ENCODE results near the gene CLSTN2.

The CLSTN2 gene

DNA sequence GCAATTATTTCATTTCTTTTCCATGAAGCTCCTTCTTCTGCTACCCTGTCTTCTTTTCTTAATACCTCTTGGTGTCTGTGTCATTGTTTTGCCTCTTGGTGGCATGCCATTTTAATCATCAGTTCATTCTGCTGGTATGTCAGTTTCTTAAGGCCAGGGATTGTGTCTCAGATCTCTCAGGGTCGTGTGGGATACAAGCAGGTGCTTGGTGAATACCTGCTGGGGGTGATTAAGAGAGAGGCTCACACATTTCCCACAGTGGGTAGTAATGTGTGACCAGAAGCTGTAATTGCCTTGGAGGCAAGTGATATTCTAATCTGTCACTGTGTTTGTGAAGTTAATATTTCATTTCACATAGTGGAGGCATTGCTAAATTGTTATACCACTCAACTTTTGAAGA lies 381.5 kb downstream of the CLSTN2 start:
- DNase-seq (ENCODE audit: insufficient read length, low spot score) (no peak), FAIRE-seq (no peak)

DNA sequence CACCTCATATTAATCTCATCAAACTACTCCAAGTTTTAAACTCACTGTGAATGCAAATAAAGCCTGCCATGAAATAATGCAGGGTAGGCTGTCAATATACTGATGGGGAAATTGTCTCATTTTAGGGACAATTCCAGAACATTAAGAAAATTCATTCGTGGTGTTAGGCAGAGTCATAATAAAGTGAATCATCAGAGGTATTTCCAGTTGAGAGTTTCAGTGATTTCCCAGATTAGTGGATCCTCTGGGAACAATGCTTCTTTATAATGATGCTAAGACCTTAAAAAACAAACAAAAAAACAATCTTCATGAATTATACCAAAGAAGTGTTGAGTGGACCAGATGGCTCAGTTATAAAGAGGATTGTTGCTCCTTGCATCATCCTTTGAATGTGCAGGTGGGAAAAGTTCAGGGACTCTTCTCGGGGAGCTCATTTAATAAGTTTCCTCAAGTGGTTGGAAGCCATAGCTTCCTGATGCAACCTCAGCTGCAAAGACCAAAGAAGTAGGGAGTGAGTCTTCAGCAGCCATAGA lies 381.9 kb downstream of the CLSTN2 start:
- no peak for FAIRE-seq
- no peak for DNase-seq (ENCODE audit: insufficient read length, low spot score)

DNA sequence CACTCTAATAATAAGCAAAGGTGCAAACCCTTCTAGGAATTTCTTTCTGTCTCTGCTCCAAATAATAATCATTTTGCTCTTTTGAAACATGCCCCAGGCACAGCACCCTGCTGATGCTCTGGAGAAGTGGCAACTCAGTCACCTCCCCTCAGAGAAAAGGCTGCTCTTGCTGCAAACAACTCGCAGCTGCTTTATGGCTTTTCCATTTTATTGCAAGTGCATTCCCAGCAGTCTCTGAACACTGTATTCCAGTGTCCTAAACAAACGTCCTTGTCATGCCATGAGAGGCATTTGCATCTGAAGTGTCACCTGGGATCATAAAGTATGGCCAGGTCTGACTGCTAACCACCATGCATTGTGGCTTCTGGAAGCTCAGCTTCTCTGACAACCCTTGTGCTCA lies 384.8 kb downstream of the CLSTN2 start:
- no peak for FAIRE-seq

DNA sequence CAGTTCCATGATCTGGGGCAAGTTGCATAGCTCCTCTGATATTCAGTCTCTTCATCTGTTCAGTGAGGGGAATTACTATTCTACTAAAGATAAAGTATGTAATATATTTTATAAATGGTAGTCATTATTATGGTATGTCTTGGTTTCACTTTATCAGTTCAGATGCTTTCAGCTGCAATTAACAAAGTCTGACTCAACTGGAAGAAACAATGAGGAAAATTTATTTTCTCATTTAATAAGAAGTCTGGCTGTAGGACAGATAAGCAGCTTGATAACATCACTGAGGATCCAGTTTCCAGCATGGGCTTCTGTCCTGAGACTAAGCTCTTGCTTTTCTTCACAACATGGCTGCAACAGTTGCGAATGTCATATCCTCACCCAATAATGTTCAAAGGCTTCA lies 388.6 kb downstream of the CLSTN2 start:
- no peak for FAIRE-seq

More for the DNA sequence above, 384.8 kb downstream of the CLSTN2 start:
- DNase-seq (ENCODE audit: insufficient read length, low spot score) = no peak

DNA sequence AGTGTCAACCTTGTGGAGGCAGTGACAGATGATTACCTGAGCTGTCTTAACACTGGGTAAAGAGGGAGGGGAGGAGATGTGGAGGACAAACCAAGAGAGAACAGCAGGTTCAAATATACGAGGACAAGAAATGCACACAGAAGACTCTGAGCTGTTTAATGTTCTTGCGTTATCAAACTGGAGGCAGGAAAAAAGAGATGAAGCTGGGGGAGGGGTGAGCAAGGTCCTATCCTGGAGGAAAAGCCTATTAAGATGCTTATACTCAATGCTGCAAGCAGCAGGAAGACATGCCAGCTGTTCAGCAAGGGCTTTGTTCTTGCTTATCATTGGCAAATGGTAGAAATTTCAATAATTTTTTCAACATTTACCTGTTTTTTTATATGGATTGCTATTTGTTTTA lies 397.1 kb downstream of the CLSTN2 start:
- FAIRE-seq (no peak), DNase-seq (ENCODE audit: insufficient read length, low spot score) (no peak)

More for the DNA sequence above, 388.6 kb downstream of the CLSTN2 start:
- no peak for DNase-seq (ENCODE audit: insufficient read length, low spot score)

DNA sequence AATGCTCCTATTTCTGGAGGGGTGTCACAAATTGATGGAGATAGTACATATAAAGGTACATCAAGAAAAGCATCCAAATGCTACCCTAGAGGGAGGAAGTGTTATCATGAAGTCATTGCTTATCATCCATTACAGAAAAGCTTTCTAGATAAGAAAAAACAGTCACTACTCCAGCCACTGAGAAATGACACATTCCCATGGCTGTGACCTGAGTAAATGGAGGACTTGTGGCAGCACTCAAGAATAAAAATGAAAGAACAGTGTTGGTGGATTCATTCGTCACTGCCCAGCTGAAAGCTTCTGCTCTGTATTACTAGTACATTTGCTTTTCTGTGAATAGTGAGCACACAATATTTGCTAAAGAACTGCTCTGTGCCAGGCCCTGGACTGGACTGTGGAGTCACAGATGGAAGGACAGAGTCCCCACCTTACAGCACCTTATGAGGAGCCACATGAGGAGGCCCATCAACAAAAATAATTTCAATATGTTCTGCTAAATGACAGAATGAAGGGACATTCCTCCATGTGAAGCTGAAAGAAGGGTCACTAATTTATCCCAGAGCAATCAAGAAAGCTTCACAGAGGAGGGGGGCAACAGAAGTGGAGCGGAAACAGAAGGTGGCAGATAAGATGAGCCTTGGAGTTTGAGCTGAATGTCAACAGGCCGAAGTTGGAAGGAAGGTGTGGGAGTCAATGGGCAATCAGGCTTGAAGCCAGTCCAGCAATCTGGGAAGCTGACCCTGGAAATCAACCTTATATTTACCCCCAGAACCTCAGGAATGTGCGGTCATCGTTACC lies 399.3 kb downstream of the CLSTN2 start:
- FAIRE-seq = no peak
- DNase-seq (ENCODE audit: insufficient read length, low spot score) = no peak

DNA sequence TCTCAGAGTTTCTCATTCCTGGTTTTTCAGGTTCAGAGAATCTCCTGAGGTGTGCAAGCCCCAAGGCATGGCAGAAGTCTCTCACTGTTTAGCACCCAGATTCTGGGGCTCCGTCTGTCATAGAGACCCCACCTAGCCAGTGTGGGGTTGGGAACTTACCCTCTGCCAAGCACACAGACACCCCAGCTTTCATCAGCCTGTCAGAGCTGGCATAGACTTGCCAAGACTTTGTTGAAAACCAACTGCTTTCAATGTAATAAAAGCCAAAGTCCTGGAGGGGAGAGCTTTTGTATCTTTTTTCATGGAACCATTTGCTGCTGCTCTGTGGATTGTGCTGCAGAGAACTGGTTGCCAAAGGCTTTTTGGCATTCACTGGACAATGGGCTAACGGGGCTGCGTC lies 401.5 kb downstream of the CLSTN2 start:
- FAIRE-seq = no peak
- DNase-seq (ENCODE audit: insufficient read length, low spot score) = no peak

DNA sequence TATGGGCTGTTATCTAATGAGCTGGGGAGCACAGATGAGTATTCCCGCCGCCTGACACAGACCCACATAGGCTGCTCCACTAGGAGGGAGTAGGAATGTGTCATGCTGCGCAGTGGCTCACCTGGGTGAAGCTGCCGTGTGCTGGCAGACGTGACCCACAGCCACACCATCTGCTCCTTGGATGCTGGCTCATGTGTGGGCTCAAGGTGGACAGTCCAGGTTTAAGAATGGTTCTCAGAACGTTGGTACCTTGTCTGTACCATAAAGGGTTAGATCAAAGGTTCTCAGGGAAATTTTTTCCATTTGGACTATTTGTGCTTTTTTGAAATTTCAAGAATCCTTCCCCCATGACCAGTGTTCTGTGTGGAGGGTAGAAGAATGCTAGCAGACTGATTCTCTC lies 403.9 kb downstream of the CLSTN2 start:
- no peak for FAIRE-seq

DNA sequence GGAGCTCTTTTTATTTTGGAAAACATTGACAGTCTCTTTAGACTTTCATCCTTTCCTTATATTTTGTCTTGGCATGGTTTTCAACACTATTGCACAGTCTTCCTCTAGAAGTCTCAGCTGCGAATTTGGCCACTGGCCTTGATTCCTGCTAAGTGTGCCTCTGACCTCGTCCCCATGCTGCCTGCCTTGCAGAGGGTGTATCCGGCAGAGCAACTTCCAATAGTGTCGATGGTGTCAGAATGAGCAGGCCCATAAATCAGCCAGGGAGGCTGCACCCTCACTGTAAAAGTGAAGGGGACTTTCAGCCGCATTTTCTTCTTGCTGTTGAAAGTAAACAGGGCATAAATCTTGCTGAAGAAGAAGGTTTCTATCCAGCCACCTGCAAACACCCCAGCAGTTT lies 406.2 kb downstream of the CLSTN2 start:
- FAIRE-seq = no peak
- no peak for DNase-seq (ENCODE audit: insufficient read length, low spot score)

More for the DNA sequence above, 403.9 kb downstream of the CLSTN2 start:
- no peak for DNase-seq (ENCODE audit: insufficient read length, low spot score)

DNA sequence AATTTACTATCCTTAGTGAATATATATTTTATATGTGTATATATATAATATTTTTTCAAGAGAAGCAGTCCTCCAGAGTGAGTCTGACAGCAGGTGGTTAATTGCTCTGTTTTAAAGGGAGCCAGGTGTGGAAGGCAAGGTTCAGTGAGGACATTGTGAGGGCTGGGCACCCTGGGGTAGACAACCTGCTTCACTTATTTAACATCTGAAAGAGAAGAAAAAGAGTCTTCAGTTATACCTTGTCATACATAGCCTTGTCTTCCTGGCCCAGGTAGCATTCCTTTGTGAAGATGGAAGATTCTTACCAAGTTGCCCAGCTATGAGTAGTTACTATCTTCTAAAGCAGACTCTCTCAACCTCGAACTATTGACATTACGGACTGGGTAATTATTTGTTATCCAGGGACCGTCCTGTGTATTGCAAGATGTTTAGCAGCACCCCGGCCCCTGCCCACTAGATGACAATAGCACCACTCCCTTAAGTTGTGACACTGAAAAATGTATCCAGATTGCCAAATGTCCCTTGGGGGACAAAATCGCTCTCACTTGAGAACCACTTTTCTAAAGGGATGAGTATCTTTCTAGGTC lies 406.9 kb downstream of the CLSTN2 start:
- DNase-seq (ENCODE audit: insufficient read length, low spot score) (no peak), FAIRE-seq (no peak)

DNA sequence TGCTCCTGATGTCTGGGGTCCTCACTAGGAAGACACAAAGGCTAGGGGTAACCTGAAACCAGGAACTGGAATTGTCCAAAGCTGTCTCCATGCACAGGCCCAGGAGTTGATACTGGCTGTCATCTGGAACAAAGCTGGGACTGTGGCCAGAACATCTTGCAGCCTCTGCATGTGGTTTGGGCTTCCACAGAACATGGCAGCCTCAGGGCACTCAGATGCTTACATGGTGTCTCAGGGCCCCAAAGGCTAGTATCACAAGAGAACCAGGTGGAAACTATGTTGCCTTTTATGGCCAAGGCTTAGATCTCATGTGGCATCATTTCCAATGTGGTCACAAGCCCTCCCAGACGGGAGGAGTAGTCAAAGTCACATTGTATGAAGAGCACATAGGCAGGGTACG lies 407.7 kb downstream of the CLSTN2 start:
- DNase-seq (ENCODE audit: insufficient read length, low spot score) = no peak
- FAIRE-seq = no peak

DNA sequence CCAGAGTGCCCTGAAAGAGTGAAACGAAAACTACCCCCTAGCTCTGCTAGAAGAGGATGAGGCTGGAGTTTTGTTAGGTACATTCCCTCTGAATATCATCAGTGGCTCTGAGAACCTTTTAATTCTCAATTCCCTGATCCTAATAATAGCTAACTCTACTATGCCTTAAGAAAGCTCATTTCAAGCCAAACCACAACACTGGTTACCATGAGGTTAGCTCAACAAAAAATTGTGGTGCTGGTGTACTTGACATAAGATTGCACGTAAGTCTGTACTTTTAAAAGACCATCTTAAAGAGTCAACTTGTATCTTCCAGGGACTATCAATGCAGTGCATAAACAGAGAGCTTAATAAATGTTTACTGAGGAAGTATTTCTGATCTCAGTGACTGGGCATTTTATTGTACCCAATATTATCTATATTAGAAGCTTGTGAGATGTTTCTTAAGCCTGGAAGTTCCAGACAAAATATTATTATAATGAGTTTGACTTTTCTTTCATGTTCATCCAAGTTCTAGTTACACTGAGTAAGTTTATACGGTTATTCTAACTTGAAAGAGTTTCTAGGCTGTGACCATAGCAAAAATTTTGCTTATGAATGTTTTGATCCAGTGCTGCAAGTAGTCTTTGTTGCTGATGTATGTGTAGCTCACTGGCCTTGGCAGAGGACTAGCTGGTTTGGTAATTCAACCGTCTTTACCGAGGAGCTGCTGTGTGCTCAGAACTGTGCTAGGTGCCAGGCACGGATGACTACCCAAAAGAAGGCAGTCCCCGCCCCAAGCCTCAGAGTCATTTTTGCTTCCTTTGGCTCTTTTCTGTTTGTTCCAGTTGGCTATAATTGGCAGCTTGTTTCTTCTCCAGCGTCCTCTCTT lies 408.5 kb downstream of the CLSTN2 start:
- FAIRE-seq (no peak), DNase-seq (ENCODE audit: insufficient read length, low spot score) (no peak)

DNA sequence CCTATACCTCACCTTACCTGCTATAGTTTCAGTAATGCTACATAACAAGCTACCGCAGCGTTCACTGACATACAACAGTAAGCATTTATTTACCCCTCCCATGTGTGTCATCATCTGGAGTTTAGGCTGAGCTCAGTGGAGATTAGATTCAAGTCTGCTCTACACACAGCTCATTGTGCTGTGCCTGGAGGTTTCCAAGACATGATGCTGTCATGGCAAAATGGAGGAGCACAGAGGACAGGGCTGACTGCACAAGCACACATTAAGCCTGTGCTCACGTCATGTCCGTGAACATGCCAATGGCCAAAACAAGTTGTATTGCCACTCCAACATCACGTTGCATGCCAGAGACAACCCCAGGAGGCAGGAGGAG lies 409.1 kb downstream of the CLSTN2 start:
- DNase-seq (ENCODE audit: insufficient read length, low spot score) = no peak
- no peak for FAIRE-seq

DNA sequence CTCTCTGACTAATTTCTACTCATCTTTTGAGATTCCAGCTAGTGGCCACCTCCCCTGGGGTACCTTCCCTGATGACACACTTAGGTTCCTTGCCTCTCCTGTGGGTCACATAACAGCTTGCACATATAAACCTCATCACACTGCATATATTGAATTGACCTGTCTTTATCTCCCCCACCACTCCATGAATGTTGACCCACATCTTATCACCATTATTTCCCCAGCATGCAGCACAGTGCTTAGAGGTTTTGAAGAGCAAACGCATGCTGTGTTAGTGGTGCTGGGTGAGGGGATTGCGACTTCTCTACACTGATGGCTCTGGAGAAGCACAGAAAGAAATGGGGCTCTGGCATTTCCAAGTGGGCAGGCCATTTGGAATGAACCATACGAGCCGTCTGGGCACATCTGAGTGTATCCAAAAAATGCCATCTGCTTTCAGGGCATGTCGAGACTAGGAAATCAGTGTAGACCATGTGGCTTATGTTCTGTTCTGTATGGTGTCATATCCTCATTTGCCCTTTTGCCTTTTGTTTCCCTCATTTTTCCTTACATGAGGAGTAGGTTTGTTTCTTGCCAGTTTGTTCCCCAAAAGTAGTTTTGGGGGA lies 409.7 kb downstream of the CLSTN2 start:
- FAIRE-seq = no peak
- DNase-seq (ENCODE audit: insufficient read length, low spot score) = no peak

DNA sequence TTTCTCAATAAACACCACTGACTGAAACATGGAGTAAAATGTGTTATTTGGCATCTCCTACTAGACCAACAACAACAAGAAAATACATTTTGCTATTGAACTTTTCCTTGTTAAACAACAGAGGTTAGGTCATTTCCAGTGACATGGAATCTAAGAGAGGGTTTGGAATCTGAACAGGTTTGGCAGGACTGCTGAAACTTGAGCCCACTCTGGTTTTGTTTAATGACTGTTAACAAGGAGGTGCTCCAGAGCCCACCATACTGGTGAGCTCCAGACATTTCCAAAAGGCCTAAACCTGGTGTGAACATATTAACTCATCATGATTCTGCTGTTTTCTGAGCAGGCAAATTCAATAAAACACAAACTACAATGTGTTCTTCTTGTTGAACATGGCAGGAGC lies 412.2 kb downstream of the CLSTN2 start:
- no peak for DNase-seq (ENCODE audit: insufficient read length, low spot score)
- no peak for FAIRE-seq

DNA sequence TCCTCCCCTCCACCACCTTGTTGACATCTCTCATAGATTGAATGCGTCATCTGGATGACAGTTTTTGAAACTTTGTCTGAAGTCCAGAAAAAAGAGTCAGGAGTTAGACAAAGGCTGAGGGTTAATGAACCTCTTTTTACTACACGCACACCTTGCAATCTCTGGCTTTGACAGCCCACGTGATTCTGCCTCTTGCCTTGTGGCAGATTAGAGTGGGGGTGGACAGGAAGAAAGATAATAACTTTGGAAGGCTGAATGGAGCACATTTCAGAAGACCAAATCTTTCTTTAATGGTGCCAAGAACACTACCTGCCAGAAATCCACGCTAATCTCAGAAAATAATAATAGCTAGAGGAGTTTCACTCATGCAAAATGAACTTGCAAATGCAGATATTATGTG lies 415.0 kb downstream of the CLSTN2 start:
- no peak for FAIRE-seq

DNA sequence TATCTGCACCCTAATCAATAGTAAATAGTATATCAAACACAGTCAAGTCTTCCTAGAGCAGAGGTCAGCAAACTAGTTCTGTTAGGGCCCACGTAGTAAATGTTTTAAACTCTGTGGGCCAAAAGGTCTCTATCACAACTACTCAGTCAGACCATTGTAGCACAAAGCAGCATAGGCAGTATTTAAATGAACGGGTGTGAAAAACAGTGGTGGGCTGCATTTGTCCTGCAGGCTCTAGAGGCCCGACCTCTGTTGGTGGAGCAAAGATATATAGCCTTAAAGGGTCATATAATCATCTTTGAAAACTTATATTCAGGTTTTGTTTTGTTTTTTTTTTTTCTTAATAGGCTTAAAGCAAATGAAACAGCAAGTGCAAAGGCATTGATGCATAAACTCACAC lies 416.5 kb downstream of the CLSTN2 start:
- FAIRE-seq (no peak), DNase-seq (ENCODE audit: insufficient read length, low spot score) (no peak)

More for the DNA sequence above, 415.0 kb downstream of the CLSTN2 start:
- DNase-seq (ENCODE audit: insufficient read length, low spot score) = no peak

DNA sequence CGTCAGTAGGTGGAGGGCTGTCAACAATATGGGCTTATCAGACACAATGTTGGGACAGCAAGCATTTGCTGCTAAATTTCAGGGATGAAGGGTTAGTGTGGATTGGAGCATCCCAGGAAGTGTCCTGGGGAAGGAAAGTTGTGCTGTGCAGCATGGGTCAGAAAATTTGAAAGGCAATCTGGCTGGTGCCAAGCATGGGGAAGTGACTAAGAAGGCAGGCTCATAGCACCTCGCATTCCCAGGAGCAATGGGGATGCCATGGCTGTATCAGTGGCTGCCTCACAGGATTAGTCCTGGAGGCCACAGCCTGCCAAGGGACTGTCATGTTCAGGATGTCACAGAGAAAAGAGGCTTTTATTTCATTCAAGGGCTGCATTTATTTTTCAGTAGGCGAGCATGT lies 420.5 kb downstream of the CLSTN2 start:
- no peak for FAIRE-seq
- no peak for DNase-seq (ENCODE audit: insufficient read length, low spot score)

DNA sequence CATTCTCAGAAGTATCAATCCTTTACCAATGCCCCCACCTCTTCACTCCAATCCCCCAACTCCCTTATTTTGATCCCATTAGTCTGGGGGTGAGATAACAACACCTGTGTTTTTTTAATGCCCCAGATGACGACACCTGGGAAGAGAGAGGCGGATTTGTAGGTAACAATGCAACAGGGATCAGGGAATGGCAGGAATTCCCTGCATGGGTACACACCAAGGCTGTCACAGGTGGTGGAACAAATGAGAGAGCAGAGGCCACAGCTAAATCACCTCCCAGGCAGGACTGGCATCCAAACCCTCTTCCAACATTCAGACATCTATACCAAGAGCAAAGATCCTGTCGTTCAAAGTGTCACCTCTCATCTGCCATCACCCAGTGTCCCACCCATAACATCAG lies 423.7 kb downstream of the CLSTN2 start:
- FAIRE-seq (no peak), DNase-seq (ENCODE audit: insufficient read length, low spot score) (no peak)

DNA sequence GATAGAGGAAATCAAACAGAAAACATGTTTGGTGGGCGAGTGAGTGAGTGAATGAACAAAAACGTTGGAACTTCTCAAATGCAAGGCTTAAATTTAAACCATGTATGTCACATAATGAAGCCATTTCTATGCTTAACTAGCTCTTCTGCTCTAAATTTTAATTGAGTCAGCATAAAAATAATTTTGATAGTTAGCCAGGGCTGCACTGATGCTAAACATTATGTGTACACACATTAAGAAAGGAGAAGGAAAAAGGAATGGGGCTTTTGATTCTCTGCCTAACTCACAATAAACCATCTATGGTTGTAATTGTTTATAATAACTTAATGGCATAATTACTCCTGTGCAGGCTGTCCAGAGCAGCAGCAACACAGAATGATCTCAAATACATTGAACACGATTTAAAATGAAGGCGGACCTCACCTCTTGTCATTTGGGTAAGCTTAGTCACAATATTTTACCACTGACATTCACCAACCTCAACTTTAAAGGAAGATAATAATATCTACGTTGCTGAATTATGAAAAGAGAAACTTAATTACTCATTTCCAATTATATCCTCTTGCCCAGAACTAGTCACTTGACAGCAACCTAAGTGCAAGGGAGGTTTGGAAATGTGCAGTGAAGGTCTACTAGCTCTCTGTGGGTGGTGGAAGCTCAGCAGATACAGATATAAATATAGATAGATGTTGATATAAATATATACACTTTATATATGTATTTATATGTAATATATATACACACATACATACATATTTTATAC lies 424.4 kb downstream of the CLSTN2 start:
- DNase-seq (ENCODE audit: insufficient read length, low spot score) (no peak), FAIRE-seq (no peak)

Measured in HTR-8/SVneo (cell line).